Left renal cortex interstitium (tissue), 4 donors: ENCODE results near the gene PRKCH. TPM values are rescaled to one million over a fixed set of nuclear protein-coding genes. Genes with fewer than 3 reads are reported as not detected.
A peak's percentile ranks its signal among the peaks of the same experiment; 100 is the strongest.

Source experiments
- DNase-seq, 4 donors: peaks; one replicate each; pipeline ENCODE4 v3.0.0-alpha.2; 2013; ENCODE audit warnings: low read depth in 4 of 4, low spot score in 2 of 4, missing footprints in 1 of 4
- polyA plus RNA-seq, 4 donors: library from polyadenylated mRNA; unstranded; fragments of 120-200 nt; gene quantifications; one replicate each; pipeline ENCODE4 v1.2.1, GENCODE V29; 2013; ENCODE audit not compliant: insufficient read length in 4 of 4

PRKCH gene
- polyA plus RNA-seq, 4 donors: 14.3 to 20.1 (median 16.6) TPM

DNA sequence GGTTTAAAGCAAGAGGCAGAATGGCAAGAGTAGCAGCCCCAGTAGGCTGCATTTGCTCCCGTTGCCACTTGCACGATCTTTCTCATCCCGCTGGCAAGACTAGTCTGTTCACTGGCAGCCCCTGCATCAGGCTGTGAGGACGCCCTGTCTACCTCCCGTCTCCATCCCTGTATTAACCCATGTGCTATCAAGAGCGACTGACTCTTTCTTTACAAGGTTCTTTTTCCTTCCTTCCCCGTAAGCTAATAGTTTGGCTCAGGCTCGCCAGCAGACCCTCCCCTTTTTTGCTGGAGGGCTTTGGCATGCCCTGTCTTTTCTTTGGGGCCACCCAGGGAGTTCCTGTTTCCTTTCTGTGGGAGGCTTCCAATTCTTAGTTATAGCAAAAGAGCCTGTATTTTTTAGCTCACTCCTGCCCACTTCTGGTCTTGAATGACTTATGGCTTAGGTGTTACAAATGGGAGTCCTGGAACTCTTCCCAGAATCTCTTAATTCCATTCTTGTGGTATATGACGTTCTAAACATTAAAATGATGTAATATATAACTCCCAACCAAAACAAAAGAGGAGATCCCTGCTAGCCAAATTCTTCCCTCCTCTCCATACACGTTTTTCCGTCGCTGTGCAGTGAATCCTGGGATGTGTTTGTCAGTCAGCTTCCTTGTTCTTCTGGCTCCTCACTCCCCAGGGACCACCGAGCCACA is 149.0 kb downstream of the PRKCH start:
- DNase-seq: peak in 1 of 4 donors; percentile 27

DNA sequence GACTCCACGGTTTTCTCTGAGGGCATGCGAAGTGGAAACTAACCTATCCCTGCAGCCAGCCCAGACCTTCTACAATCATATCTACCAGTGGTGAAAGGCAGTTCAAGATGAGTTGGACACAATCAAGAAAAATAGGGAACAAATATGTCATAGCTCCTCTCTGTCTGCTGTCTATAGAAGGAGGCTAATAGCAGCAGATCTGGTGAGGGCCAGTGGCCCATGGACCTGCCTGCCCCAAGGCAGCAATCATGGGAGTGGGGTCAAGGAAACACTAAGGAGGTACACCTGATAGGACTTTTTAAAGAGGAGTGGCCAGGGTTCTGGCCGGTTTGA is 149.5 kb downstream of the PRKCH start:
- DNase-seq: no peak

DNA sequence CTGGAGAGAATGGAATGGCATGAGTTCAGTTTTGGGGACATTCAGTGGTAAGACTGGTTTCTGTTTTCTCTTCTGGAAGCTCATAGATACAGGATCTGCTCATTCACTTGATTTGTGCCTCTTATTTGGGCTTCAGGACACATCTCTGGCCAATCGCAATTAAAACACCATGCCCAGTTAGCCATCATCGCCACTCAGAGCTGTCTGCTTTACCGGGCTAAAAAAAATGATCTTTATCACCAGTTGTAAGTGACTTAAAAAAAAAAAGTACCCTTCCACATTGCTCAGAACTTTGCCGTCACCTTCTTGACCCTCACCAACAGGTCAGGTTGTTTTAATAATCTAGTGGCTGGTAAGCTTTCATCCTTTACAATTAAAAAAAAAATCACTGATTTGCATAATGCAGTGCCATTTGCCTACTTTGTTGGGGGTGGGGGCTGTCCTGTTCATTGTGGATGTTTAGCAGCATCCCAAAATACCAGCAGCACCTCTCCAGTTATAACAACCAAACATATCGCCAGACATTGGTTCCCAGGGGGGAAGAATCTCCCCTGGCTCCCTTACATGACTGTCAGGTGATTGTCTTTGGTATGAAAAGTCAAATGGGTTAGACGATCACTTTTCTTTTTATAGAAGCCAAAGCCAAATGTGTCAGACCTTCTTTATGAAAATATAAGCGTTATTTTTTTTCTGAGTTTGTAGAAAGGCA is 150.1 kb downstream of the PRKCH start:
- DNase-seq: no peak

DNA sequence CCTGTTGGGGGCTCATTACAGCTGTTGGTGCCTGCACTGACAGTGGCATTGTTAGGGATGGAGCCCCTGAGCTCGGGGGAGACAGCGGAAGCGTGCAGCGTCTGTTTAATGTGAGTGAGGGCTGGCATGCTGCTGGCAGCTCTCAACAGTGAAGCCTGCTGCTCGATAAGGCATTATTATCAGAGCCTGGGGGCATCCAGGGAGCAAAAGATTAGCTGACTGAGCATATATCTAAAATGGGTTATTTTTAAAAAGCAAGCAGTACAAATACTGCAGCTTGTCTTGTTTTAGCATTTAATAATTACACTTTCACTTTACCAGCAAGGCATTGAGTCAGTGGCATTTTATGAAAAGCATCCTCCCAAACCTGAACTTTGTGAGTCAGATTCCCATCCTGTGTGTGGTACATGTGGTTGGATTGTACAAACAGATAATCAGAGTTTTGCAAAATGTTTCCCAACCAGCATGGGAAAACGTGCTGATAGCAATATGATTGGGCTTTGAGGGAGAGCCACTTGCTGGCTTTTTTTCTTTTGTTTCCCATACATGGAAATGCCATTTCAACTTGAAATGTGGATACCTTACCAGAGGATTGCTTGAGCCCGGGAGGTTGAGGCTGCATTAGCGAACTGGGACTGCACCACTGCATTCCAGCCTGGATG is 150.8 kb downstream of the PRKCH start:
- no peak for DNase-seq

DNA sequence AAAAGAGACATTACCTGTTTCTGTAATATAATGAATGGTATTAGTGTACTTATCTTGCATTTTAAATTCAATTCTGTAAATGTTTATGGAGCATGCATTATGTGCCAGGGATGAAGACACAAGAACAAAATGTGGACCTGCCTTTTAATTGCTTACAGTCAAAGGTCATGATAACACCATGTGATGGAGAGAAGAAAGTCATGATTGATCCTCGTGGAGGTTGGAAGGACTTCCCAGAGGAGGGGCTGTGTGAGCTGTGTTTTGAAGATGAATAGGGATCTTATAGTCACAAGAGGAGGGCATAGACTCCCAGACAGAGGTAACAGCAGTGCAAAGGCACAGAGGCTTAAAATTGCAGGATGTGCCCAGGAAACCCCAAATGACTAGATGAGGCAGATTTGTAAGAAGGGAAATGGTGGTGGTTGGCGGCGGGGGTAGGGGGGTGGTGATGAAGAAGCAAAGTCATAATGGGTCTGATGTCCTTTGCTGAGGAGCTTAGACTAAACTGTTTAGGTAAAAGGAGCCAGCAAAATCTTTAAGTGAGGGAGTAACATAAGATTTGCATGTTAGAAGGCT is 151.5 kb downstream of the PRKCH start:
- no peak for DNase-seq

DNA sequence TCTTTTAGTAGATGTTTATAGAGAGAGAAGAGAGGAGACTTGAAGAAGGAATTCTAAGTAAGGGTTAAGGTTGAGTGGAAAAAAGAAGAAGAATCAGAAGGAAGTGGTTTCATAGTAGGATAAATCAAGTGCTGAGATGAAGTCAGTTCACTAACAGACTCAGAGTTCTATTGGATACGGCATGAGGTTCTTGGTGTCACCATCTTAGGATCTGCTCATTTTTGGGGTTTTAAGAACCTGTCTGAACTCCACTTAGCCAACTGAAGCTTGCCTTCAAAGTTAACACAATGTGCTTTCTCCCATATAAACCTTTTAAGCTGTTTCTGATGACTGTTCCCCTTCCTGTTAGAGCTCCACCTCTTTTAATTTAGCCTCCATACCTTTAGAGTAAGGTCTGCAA is 152.6 kb downstream of the PRKCH start:
- no peak for DNase-seq

DNA sequence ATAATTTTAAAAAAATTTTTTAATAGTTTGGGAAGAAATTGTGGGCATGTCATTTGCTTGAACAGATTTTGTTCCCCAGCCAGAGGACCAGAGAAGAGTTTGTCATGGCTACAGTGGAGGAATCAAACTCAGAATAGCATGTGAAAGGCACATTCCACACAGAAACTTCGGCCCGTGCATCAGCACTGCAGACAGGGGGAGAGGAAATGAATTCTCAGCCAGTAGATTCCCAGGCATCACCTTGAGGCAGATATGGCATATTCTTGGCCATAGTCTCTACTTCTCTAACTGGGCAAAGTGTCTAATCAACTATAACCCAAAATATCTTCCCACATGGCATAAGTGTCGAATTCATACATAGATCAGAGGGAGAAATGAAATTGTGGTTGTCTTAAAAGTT is 153.3 kb downstream of the PRKCH start:
- DNase-seq: no peak

DNA sequence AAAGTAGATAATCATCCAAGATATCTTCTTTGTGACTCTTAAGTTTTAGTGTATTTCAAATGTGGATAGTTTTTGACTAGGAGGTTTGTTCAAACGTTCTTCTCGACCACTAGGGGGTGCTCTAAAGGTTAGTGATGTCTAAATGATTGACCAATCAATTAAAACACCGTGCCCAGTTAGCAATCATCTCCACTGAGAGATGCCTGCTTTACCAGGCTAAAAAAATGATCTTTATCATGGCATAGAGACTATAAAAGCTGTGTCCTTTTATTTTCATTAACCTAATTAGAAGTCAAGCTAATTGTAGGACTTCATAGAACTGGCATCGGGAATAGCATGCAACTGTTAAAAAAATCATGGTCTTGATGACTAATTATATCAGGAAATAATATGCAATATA is 153.9 kb downstream of the PRKCH start:
- peak in 1 of 4 donors; percentile 32 for DNase-seq

DNA sequence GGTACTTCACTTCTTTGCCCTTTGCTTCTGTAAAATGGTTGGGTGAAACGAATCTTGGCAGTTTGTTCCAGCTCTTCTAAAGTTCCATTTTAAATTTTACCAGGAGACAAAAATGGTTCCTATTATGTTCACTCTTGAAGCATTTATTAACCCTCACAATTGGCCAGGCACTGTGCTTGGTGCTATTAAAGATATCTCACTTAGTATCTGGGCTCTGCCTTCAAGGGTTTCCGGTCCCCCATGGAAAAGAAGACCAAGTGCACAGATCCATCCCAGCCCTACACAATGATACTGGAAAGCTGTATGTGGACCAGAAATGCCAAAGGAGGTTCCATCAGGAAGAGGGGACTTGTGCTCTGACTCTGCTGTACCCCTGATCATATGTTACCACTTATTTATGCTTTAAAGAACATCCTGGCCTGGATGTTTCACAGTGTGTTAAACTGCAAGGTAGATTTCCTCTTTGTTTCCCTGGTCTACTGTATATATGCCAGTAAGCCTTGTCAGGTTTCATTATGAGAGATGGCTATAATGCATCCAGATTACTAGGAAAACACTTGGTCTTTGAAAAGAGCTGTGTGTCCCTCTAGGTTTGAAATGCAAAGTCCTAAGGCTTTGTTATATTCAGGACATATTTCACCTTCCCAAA is 154.8 kb downstream of the PRKCH start:
- no peak for DNase-seq

DNA sequence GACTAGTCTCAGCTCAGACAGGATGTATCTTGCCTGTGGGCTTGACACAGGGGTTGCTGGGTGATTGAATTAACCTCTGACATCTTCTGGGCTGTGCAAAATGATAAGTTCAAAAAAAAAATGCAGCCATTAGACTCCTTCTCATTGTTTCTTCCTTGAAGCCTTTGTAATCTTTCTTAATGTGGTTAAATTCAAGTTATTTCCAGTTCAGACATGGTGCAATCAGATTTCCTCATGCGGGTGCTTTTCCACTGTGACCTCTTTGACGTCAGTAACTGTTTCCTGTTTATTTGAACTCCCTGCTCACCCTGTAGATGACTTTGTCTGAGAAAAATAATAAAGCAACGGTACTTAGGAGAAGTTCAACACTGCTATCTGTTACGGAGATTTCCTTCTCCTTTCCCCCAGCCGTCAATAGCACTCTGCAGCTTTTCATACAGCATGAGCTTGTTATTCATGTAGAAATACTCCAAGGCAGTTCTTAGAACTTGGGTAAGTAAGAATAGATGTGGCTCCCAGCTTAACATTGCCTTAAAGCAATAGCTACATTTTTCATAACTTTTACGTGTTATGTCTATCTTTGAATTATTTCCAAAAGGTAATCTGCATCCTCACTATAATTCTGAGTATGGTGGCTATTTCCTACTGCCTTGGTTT is 155.5 kb downstream of the PRKCH start:
- peak in 1 of 4 donors; percentile 59 for DNase-seq

DNA sequence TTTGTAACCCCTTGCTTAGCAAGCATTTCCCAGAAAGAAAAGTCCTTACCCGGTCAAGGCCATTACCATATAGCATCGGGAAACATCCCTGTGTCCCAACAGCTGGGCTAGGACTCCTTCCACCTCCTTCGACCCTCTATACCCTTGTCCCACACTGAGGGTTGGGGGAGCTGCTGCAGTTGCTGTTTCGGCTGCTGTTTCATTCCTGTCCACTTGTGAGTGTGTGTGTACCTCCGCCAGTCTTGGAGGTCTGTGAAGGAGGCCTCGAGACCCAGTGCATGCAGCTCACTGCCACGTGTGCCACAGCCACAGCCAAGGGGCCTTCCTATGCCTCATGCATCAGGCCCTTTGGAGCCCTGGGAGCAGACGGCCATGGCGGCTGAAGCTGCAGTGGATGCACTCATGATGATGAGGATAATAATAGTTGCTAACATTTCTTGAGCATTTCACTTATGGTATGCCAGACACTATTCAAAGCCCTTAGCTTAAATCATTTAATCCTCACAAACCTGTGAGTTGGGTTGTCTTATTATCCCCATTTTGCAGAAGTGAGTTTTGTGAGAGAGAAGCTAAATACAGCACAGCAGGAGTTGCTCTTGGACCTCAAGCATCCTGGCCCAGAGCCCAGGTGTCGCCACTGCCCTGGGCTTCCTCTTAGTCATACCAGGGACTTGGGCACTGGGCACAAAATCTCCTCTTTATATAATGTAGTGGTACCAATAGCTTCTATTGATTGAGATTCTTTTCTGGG is 156.5 kb downstream of the PRKCH start:
- DNase-seq: no peak

DNA sequence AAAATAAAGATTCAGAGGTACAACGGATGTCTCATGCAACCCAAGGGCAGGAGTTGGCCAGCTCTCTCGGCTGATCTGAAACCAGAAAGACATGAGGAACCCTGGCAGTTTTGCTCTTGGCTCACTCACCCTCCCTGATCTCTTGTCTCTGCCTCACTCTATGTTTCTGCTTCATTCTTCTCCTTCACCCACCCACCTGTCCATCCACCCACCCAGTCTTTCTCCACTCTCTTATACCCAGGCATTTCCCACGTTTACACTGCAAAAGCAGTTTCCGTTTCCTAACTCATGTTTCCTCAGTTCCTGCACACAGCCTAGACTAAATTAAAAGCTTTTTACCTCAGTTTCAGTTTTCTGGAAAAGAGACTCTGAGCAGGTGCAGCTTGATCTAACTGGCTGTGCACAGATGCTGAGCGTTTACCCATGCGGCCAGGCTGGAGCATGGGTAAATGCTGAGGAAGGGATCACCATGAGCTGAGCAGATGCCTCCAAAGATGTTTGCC is 157.6 kb downstream of the PRKCH start:
- DNase-seq: no peak

DNA sequence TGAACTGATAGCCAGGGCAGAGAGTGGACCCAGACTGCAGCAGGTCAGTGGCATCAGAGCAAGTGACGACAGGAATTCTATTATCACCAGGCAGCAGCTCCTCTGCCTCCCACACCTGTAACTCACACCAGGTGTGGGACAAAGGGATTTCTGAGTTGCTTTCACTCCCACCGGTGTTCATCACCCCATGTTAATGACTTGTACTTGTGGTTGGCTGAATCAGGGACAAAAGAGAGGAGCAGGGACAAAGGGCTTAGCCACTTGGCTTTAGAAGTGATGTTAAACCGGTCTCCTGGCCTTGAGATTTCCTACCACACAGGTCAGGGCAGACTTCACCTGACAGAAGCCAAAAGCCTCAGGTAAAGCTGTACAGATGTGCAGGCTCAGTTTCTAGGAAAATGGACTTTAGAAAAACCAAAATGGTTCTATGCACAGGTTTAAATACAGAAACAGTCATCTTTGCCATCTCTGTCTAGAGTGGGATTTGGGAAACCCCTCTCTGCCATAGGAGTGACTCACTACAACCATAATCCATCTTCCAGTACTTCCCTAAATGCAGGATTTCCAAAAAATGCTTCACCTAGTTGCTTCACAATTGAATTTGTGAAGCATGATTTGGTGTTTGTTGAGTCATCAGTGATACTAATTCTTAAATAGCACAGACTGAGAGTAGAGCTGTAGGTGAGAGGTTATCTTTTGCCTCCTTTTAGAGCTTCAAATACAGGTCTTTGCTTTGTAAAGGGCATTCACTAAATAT is 158.5 kb downstream of the PRKCH start:
- DNase-seq: no peak

DNA sequence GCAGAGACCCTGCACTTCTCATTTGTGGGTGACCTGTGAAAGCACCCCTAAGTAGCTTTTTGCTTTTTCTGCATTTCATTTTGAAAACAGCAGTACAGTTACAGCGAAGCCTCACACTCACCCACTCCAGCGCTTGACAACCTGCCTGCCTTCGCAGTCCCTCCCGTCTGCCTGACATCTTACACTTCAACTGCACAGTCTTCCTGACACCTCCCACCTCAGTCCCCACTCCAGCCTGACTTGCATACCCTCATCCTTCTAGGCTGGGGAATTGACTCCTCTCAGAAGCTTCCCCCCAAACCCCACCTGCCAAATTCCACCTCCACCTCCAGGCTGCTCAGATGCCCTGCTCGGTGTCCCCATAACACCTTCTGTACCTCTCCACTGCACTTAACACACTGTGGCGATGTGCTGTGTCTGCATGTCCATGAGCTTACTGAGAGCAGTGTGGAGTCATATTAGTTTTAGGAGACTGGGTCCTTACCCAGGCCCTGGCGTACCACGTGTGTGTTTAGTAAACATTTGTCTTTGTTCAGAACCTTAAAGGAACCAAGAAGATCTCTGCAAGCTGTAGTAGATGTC is 159.4 kb downstream of the PRKCH start:
- DNase-seq: no peak

DNA sequence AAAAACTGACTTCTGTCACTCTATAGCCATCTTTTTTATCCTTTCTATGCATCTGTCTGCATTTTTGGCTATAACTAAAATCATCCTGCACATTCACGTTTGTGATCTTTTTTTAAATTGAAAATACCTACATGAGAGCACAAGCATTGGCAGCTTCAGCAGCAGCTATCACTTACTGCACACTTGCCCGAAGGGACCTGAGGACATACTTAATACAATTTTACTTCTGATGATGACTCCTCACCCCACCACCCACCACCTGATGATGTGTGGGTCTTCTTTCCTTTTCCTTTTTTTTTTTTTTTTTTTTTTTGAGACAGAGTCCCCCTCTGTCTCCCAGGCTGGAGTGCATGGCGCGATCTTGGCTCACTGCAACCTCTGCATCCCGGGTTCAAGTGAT is 160.3 kb downstream of the PRKCH start:
- no peak for DNase-seq

DNA sequence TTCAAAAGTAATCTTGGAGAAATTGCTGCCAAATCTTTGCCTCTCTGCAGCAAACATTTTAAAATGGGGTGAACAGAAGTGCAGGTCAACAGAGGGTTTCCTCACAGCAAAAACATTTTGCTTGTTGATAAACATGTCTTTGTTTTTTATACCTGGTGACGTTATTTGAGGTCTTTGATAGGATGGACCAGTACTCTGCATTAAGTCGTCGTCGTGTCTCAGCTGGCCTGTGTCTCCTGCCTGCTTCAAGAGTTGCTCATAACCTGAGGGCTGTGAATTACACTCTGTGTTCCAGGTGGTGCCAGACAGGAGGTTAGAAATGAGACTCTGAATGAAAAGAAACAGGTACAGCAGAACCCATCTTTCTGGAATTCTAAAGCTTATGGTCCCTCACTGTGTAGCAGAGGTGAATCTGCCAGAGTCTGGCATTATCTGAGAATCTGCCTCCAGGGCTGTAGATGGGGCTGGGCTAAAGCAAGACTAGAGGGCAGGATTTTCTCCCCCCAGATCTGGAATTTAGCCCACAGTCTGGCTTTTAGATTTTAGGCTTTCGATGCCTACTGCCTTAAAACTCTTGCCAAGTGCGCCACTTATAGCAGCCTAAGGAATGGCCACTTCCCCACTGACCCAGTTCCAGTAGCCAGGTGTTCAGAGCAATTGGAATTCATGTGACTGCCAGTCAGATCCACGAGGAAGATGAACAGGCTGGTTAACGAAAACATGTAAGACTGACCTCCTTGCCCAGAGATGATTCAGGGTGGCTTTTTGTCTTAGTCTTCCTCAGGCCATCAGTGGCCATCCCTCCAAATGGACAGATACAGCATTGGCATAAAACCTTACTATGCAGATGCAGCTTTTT is 161.2 kb downstream of the PRKCH start:
- no peak for DNase-seq

DNA sequence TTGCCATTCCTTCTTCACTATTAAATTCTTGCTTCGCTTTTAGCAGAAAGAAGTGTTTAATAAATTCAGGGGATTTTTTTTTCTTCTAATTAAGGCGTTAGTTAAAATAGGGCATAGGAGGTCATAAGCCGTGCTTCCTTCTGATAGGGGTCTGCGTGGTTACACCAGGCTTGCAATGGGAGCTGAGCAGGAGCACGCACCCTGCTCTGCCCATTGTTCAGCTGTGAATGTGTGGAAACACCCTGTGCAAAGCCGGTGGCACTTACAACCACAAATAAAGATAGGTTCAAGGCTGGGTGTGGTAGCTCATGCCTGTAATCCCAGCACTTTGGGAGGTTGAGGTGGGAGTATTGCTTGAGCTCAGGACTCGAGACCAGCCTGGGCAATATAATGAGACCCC is 162.1 kb downstream of the PRKCH start:
- no peak for DNase-seq

DNA sequence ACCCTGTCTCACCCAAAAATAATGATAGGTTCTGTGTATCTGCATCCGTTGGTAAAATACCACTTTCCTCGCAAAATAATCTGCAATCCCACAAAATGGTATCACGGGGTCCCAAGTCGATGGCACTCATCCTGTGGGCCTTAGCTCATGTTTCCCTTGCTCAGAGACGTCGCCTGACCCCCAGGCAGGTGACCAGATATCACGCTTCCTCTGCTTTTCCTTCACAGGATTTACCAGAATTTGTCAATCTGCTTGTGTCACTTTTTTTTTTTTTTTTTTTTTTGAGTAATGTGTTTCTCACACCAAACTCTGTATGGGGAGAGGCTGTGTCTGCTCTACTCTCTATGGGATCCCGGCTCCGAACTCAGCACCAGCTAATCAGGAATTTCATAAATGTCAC is 162.7 kb downstream of the PRKCH start:
- no peak for DNase-seq
